GM21717 (cell line): ENCODE measurements around the gene ZFAND3.

Experiments used
- ATAC-seq: cut with Tn5 transposase; IDR thresholded peaks from one replicate; pipeline ENCODE4 v1.9.1; 2021; ENCODE audit warnings: mild to moderate bottlenecking, moderate library complexity; ENCODE audit not compliant: unreplicated experiment

ZFAND3 gene

GRCh38 chr6:38161754-38162492, 342.4 kb downstream of the ZFAND3 start:
- no peak for ATAC-seq

DNA sequence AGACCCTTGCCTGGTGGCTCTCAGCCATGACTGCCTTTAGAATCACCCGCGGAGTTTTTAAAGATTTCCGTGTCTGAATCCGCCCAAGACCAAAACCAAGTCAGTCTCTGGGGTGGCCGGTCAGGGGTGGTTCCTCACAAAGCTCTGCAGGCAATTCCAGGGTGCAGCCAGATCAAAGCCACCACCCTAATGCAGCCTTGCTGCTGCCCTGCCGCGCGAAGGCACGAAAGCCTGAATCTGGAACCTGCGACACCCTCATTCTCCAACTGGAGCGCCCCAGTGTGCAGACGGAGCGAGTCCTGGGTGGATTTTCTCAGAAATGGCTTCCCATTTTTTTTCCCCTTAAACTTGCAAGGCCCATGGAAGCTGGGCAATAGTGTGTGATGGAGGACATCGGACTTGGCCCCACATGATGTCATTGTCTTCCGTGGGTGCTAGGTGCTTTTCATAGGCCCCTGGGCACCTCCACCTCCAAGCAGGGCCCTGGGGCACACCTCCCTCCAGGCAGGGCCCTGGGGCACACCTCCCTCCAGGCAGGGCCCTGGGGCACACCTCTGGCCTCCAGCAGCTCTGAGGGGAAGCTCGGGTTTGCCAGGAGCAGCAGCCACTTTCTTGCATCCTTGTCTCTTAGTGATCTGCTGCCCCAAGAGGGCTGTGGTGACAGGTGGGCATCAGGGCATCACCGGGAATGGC, 343.1 kb downstream of the ZFAND3 start:
- ATAC-seq, result no peak

DNA sequence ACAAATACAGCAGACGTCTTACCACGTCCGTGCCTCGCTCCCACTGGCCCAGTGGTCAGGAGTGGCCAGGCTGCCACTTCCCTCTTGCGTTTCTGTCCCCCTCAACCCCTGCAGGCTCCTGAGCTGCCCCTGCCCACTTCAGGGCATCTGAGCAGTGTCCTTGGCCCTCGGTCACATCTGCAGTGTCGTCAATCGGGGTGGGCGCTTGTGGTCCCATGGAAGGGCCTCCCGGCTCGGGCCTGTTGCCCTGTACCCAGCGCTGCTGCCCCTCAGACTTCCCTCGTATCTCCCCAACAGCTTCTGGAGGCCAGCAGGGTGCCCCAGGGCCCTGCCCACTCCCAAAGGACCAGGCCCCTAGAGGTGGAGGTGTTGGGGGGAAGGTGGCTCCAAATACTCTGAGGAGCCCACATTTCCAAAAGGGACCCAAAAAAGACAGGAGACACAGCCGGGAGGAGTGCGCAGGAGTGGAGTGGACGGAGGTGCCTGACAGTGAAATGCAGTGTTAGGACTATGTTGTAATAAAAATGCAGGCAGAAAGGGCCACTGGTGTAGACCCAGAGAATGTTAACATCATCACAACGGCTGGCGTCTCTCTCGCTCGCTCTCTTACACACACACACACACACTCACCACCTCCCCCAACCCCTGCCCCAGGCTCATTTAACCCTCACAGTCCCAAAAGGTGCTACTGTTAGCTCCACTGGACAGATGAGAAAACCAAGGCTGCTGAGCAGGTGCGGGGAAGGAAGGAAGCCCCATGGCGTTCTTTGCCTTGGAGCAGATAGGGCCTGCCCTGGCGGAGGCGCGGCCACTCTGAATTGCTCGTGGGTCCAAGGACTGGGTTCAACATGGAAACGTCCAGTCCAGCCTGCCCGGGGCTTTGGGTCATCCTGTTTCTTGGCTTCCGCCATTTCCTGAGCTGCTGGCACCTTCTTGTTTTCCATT, 343.9 kb downstream of the ZFAND3 start:
- no peak for ATAC-seq

DNA sequence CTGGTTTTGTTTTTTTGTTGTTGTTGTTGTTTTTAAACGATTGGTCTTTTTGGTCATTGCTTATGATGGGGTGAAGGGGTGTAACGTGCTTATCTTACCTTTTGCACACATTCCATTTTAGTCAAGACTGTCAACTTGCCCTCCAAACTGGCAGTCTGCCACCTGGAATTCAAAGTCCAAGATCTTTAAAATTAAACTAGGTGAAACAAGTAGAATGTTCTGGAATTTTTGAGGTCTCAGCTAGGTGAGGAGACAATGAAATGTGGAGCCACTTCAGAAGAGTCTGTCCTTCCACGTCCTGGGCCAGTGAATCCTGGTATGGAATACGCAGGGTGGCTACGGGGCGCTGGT, 344.6 kb downstream of the ZFAND3 start:
- ATAC-seq, result no peak

DNA sequence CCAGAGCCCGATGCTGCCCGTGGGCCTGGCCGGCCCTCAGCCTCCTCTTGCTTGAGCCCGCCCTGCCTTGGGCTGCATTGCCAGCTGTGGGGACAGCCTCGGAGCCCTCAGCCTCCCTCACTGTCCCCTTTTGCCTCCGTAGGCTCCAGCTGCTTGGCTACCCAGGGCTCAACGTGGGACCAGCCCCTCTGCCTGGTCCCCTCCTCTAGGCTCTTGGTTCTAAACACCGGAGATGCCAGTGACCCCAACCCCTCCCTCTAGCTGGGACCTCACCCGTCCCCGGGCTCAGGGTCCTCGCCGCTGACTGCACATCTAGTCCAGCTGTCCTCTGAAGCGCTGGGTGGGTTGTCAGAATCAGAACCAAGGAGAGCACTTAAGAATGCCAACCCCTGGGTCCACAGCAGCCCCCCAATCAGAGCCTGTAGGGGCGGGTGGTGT, 345.2 kb downstream of the ZFAND3 start:
- no peak for ATAC-seq

DNA sequence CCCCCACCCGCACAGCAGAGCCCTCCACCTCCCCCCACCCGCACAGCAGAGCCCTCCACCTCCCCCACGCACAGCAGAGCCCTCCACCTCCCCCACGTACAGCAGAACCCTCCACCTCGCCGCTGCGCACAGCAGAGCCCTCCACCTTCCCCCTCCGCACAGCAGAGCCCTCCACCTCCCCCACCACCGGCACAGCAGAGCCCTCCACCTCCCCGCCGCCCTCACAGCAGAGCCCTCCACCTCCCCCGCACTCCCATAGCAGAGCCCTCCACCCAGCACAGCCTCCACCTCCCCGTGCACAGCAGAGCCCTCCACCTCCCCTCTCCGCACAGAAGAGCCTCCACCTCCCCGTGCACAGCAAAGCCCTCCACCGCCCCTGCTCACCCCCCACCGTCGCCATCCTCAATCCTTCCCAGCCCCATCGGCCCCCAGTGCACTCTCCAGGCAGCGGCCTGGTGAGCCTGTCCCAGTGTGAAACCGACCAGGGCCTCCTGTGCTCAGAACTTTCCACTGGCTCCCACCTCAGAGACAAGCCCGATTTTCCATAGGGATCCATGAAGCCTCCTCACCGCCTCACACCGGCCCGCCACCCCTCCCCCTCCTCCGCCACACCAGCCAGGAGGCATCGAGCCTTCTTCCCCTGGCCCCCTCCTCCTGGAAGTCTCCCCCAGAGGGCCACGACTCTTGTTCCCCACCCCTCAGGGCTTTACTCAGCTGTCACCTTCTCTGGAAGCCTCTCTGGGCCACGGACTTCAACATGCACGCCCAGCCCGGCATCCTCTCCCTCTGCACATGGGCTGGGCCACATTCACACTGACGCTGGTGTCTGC, 347.1 kb downstream of the ZFAND3 start:
- no peak for ATAC-seq

GRCh38 chr6:38167598-38167997, 348.1 kb downstream of the ZFAND3 start:
- ATAC-seq, result no peak

- ATAC-seq, result no peak
These were observed 348.6 kb downstream of the ZFAND3 start for GRCh38 chr6:38168126-38168525.

- ATAC-seq, result no peak
These were observed 349.2 kb downstream of the ZFAND3 start for GRCh38 chr6:38168699-38169098.

DNA sequence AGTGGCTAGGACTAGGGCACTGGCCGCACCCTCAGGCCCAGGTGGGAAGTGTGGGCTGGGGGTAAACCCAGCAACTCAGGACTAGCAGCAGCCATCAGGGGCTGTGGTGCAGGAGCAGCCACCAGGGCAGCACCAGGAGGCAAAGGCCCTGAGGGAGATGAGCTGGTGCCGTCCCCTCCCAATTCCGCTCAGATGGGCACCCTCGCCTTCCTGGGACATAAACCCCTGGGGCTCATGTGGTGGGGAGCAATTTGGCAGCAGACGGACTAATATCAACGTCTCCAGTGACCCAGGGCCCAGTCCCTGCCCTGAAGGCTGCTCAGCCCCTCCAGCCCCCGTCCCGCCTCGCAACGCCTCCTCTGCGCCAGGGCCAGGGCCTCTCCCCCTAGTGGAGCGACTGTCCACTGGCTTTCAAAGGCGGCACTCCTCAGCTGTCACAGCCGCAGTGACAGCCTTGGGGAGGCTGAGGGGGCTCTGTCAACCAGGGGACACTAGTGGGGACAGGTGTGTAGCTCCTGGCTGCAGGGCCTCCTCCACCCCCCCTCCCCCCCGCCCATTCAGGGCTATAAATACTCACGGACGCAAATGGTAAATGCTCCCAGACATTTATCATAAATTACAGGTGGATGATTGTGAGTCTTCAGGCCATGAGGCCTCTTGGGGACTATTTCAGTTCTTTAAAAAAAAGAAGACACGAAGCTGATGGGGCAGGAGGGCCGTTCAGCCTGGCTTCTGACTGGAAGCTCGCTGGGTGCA, 349.9 kb downstream of the ZFAND3 start:
- no peak for ATAC-seq

GRCh38 chr6:38169977-38170526, 350.5 kb downstream of the ZFAND3 start:
- ATAC-seq, result no peak

- no peak for ATAC-seq
These were observed 351.3 kb downstream of the ZFAND3 start for GRCh38 chr6:38170666-38171355.

DNA sequence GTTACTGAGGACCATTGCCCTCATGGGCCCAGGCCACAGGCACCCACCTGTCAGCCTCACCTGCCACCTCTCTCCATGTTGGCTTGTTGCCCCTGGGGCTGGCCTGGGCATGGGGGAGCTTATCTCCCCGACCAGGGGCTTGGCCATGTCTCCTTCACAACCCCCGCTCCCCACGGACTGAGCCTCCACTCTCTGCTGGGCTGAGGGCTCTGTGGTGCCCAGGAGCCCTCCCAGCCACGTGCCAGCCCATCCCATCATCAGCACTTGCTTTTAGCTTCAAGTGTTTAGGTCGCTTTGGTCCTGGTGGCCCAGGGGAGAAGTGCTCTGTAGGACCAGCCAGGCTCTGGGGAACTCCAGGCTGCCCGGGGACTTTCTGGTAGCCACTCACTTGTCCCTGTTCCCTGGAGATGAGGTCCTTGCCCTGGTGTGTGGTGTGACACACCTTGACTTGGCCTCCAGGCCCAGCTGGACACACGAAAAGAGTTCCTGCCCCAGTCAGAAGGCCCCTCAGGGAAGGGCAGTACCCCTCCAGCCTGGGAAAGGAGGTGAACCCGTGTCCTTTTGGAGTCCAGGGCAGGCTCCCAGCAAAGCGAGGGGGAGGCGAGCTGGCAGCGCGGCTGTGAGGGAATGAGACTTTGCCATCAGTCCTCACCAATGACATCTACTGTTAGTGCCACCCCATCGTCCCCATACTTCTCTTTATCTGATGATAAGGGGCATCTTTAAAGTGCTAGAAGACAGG, 352.6 kb downstream of the ZFAND3 start:
- no peak for ATAC-seq

GRCh38 chr6:38172739-38173410, 353.3 kb downstream of the ZFAND3 start:
- ATAC-seq, result no peak

DNA sequence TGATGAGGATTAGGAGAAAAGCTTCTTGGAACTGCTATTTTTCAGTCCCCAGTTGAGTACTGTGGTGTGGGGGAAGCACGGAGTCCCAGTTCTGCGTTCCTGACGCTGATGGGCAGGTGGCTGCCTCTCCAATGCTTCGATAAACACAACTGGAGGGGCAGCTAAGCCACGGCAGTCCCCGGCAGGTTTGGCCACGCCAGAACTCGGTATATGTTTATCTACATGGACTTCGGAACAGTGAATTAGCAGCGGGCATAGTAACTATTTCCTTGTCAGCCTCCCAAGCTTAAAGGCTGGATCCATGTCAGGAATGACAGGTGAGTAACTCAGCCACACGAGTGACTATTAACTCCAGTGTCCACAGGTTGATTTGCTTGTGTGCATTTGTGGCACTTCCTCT, 354.4 kb downstream of the ZFAND3 start:
- ATAC-seq, result no peak

DNA sequence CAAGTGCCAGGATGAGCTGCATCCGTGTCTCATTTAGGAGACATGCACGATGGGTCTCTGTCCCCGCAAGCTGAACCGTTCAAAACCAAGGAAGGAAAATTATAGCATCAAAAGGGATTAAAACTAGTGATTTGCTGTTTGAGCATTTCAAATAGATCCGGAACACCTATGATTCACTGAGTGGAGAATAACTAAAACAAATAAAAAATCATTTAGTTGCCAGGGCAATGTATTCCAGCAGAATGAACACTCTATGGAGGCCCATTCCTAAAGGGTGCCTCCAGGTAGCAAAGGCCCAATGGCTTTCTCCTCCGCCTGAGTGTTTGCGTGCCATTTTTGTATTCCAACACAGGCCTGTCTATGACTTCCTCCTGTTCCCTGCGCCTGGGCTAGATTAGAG, 354.8 kb downstream of the ZFAND3 start:
- ATAC-seq, result no peak

- ATAC-seq, result no peak
These were observed 355.4 kb downstream of the ZFAND3 start for GRCh38 chr6:38174806-38175495.
